Measurements from ENCODE around the gene ZNF182. TPM values are rescaled to one million over a fixed set of nuclear protein-coding genes. Genes with fewer than 3 reads are reported as not detected.

Gene ZNF182
- total and polyA plus RNA-seq, 2 of the 13 experiments (the other 11 are each of a cell fraction or from before 2014, with no cell fraction given) = 2.1 to 4.5 TPM

DNA sequence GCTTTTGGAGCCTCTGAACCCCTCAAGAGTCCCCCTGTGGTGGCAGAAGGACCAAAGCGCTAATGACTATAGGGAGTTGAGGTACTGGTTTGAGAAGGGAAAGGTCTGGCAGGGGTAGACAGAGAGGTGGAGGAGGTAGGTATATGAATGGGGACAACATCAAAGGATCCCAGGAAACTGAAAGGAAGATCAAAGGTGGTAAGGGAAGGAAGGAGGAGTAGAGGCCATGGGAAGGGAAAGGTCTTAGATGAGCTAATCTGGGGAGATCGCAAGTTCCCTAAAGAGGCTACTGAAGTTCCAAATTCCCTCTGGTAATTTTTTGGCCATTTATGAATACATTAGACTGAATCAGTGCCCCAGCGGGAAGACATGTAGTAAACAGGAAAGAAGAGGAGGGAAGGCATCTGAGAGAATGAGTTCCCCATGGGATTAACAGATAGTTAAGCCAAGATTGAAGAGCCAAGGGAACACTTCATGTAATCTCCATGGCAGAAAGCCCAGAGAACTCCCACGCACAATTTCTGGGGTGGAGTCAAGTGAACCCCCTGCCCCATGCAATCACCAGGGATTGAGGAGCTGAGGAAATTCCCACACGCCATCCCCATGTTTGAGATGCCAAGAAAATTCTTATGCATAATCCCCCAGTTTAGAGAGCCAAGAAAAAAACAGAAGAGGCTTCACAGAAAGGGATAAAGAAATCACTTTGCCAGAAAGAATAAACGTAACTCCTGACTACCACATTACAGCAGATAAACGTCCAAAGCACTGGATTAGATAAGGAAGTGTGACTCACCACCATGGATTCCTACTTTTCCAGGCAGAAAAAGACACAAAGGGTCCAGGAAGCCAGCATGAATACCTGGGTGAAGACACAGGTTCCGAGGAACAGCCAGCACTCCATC lies 41.9 kb upstream of the ZNF182 start:
- DNase-seq (ENCODE audit: low spot score) (peak; percentile 7), ATAC-seq (no peak), FAIRE-seq (no peak)
- intact Hi-C loops (cut with micrococcal nuclease; ENCODE audit: unreplicated experiment) (no loop called here), in situ Hi-C loops (cut with HindIII; ENCODE audit: extremely low pct_ligation_motif_present, low pct_unique_long_range_greater_than_20kb) (no loop called here)
- Histone ChIP-seq H3K9me3 (ENCODE audit: low read length) (no peaks in the 10 kb centered on the region), H3K36me3 (replicated peaks in 1 of 2; ENCODE audit: control insufficient read depth in 1 of 2, insufficient read depth in 2 of 2, low read length in 2 of 2) (no peaks in the 10 kb centered on the region), H3K4me3 (replicated peaks in 1 of 3; ENCODE audit: insufficient read depth in 1 of 3, low read depth in 2 of 3, low read length in 3 of 3) (no peak overlapping the region), H2AFZ (ENCODE audit: low read length) (no peak overlapping the region), H3K4me2 (ENCODE audit: low read depth, low read length) (no peak overlapping the region), H3K4me1 (ENCODE audit: insufficient read depth, low read length) (no peaks in the 10 kb centered on the region), H3K27me3 (ENCODE audit: control insufficient read depth in 1 of 2, insufficient read depth in 2 of 2, low read length in 2 of 2) (no peaks in the 10 kb centered on the region; a peak in 1 of 5 replicates), H3K9ac (ENCODE audit: insufficient read depth, low read depth, low read length) (no peak overlapping the region), H3K27ac (ENCODE audit: extremely low read length, insufficient read depth, low read length) (no peak overlapping the region), H3K79me2 (ENCODE audit: insufficient read depth, low read length) (no peaks in the 10 kb centered on the region), H4K20me1 (ENCODE audit: insufficient read depth, low read length) (no peaks in the 10 kb centered on the region)
- ChIA-PET POLR2A (no interaction called here), CTCF (ENCODE audit: low intra/inter-chr PET ratio, low total read pairs) (no interaction called here)
- no TSS peak for BruUV-seq (replicated peaks)
- peak; percentile 43; the same call in 1 of the 2 replicates for TF ChIP-seq FOSL2 (CRISPR knock-in tag; IDR thresholded peaks at IDR 0.05)
- no peak for TF ChIP-seq PLRG1 (conservative IDR thresholded peaks at IDR 0.05)
- TF ChIP-seq, protein P1, sequence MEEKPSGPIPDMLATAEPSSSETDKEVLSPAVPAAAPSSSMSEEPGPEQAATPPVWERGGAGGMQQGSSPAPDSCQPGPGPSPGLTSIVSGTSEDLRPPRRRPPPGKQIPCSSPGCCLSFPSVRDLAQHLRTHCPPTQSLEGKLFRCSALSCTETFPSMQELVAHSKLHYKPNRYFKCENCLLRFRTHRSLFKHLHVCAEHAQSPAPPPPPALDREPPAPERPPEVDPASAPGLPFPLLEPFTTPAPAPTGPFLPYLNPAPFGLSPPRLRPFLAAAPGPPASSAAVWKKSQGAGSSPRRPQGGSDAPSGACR (CRISPR knock-in tag; IDR thresholded peaks at IDR 0.05) = no peak
- WGBS (ENCODE audit: low lambda C conversion rate) = 25% methylated on average over 7 of the region's 8 CpGs

DNA sequence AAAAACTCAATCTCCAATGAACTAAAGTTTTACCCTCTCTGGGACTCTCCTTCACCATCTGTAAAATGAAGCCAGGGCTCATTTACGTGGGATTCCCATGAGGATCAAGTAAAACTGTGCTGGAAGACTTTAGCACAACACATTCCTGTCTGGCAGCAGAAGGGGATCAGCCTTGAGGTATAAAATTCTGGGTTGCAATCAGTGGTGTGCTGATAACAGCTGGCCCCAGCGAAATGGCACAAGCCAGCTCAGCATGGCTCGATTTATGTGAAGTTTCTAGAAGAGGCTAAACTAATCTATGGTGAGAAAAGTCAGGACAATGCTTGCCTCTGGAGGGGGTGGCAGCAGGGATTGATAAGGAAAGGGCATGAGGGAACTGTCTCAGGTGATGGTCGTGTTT lies 39.3 kb upstream of the ZNF182 start:
- no peaks in the 10 kb centered on the region for H3K9me3 ChIP-seq (ENCODE audit: low read length)
- H2AFZ ChIP-seq (ENCODE audit: low read length) = no peak overlapping the region
- TF ChIP-seq RXRA (CRISPR knock-in tag; IDR thresholded peaks at IDR 0.05) (no peak), PHF21A (CRISPR knock-in tag; IDR thresholded peaks at IDR 0.05) (no peak), ZNF224 (CRISPR knock-in tag; IDR thresholded peaks at IDR 0.05) (no peak), MATR3 (CRISPR knock-in tag; IDR thresholded peaks at IDR 0.05) (no peak), ARID2 (CRISPR knock-in tag; IDR thresholded peaks at IDR 0.05; ENCODE audit: borderline replicate concordance) (no peak), MED1 (CRISPR knock-in tag; IDR thresholded peaks at IDR 0.05) (no peak), ZNF496 (CRISPR knock-in tag; IDR thresholded peaks at IDR 0.05; ENCODE audit: insufficient replicate concordance) (no peak)
- TF ChIP-seq, protein P2, sequence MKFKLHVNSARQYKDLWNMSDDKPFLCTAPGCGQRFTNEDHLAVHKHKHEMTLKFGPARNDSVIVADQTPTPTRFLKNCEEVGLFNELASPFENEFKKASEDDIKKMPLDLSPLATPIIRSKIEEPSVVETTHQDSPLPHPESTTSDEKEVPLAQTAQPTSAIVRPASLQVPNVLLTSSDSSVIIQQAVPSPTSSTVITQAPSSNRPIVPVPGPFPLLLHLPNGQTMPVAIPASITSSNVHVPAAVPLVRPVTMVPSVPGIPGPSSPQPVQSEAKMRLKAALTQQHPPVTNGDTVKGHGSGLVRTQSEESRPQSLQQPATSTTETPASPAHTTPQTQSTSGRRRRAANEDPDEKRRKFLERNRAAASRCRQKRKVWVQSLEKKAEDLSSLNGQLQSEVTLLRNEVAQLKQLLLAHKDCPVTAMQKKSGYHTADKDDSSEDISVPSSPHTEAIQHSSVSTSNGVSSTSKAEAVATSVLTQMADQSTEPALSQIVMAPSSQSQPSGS (CRISPR knock-in tag; IDR thresholded peaks at IDR 0.05) = no peak
- H3K9ac ChIP-seq (ENCODE audit: insufficient read depth, low read depth, low read length) = no peak overlapping the region
- no peaks in the 10 kb centered on the region for H3K4me1 ChIP-seq (ENCODE audit: insufficient read depth, low read length)
- H3K79me2 ChIP-seq (ENCODE audit: insufficient read depth, low read length) = no peaks in the 10 kb centered on the region
- no peak overlapping the region for H3K4me3 ChIP-seq (replicated peaks in 1 of 3; ENCODE audit: insufficient read depth in 1 of 3, low read depth in 2 of 3, low read length in 3 of 3)
- intact Hi-C loops (cut with micrococcal nuclease; ENCODE audit: unreplicated experiment) = no loop called here
- ATAC-seq = no peak
- no peaks in the 10 kb centered on the region for H3K36me3 ChIP-seq (replicated peaks in 1 of 2; ENCODE audit: control insufficient read depth in 1 of 2, insufficient read depth in 2 of 2, low read length in 2 of 2)
- H3K27ac ChIP-seq (ENCODE audit: extremely low read length, insufficient read depth, low read length) = no peak overlapping the region
- in situ Hi-C loops (cut with HindIII; ENCODE audit: extremely low pct_ligation_motif_present, low pct_unique_long_range_greater_than_20kb) = no loop called here
- no peak for FAIRE-seq
- ChIA-PET CTCF (ENCODE audit: low intra/inter-chr PET ratio, low total read pairs) (no interaction called here), POLR2A (no interaction called here)
- no peaks in the 10 kb centered on the region; a peak in 1 of 5 replicates for H3K27me3 ChIP-seq (ENCODE audit: control insufficient read depth in 1 of 2, insufficient read depth in 2 of 2, low read length in 2 of 2)
- no TSS peak for BruUV-seq (replicated peaks)
- H4K20me1 ChIP-seq (ENCODE audit: insufficient read depth, low read length) = no peaks in the 10 kb centered on the region
- DNase-seq (ENCODE audit: low spot score) = no peak
- 0% methylated on average over 3 of the region's 4 CpGs for whole genome bisulfite sequencing (ENCODE audit: low lambda C conversion rate)
- H3K4me2 ChIP-seq (ENCODE audit: low read depth, low read length) = no peak overlapping the region
